Spleen (tissue), 7 donors: ENCODE measurements around the gene RNF214.
"Not testable (repeated sequence)": the region's sequence is repeated elsewhere in the genome, so short reads cannot be mapped to it uniquely, and the experiment has no call there.

Experiments used
- CTCF ChIP-seq, 11 experiments: fragments of 200-600 bp in 7 of 11; fragments of 450-650 bp in 4 of 11; sonication (generic) in 4 of 11; IDR thresholded peaks in 8 of 11; conservative IDR thresholded peaks in 3 of 11; 1 replicate in 7 of 11; 2 replicates in 4 of 11; pipeline versions ENCODE4 v1.4.0 to v1.8.0; 2016 to 2021; ENCODE audit warnings: antibody characterized with exemption in 11 of 11, inconsistent platforms in 4 of 11, mild to moderate bottlenecking in 1 of 11
- POLR2A ChIP-seq, 3 donors: fragments of 450-650 bp; IDR thresholded peaks; one replicate each; pipeline ENCODE4 v1.5.1; 2017; ENCODE audit warnings: antibody characterized with exemption in 3 of 3, mild to moderate bottlenecking in 1 of 3
- donor health status: DM: no; HTN: no; CAD: no; lungs with moderate emphysema.
- donor health status: DM: no; HTN: no; CAD: no.
- donor health status: DM: no; HTN: no; CAD: no.

- TF ChIP-seq CTCF (IDR thresholded peaks at IDR 0.05 in 8 of 11, conservative IDR thresholded peaks at IDR 0.05 in 3 of 11); POLR2A (IDR thresholded peaks at IDR 0.05): not testable (repeated sequence)
Measured at GRCh38 chr11:117207481-117207880, 25.0 kb upstream of the RNF214 start.
